Gastrocnemius medialis (tissue), 4 donors: Measurements from ENCODE around the gene CST3.

ENCODE experiments used
- POLR2A ChIP-seq, 2 donors: fragments of 450-650 bp; IDR thresholded peaks; one replicate each; pipeline ENCODE4 v1.6.1; 2017; ENCODE audit warnings: antibody characterized with exemption in 2 of 2, mild to moderate bottlenecking in 2 of 2, moderate library complexity in 2 of 2
- TF ChIP-seq, protein P1 (sequence below), 5 experiments: fragments of 450-650 bp in 3 of 5; fragments of 200-600 bp in 2 of 5; sonication (generic) in 2 of 5; IDR thresholded peaks in 4 of 5; conservative IDR thresholded peaks in 1 of 5; 1 replicate in 4 of 5; 2 replicates in 1 of 5; pipeline ENCODE4 v1.5.1; 2016 to 2019; ENCODE audit warnings: antibody characterized with exemption in 5 of 5, mild to moderate bottlenecking in 3 of 5, moderate library complexity in 3 of 5

DNA sequence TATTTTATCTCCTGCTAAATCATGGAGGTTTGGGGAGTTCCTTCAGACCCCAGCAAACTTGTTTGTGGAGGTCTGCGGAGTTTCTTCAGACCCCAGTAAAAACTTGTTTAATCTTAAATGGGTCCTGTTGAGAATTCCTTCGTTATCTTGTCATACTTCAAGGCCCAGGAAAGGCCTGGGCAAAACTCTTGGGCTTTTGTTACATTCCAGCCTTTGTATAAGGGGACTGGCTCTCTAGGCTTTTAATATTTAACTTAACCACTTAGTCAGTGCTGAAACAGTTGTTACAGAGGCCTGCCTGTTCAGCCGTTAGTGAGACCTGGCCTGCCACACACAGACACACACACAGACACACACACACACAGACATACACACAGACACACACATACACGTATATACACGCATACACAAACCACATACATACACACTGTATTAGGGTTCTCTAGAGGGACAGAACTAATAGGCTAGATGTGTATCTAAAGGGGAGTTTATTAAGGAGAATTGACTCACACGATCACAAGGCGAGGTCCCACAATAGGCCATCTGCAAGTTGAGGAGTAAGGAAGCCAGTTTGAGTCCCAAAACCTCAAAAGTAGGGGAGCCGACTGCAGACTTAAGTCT, 21.3 kb upstream of the CST3 start:
- TF ChIP-seq POLR2A (IDR thresholded peaks at IDR 0.05), result no peak
- TF ChIP-seq, protein P1, sequence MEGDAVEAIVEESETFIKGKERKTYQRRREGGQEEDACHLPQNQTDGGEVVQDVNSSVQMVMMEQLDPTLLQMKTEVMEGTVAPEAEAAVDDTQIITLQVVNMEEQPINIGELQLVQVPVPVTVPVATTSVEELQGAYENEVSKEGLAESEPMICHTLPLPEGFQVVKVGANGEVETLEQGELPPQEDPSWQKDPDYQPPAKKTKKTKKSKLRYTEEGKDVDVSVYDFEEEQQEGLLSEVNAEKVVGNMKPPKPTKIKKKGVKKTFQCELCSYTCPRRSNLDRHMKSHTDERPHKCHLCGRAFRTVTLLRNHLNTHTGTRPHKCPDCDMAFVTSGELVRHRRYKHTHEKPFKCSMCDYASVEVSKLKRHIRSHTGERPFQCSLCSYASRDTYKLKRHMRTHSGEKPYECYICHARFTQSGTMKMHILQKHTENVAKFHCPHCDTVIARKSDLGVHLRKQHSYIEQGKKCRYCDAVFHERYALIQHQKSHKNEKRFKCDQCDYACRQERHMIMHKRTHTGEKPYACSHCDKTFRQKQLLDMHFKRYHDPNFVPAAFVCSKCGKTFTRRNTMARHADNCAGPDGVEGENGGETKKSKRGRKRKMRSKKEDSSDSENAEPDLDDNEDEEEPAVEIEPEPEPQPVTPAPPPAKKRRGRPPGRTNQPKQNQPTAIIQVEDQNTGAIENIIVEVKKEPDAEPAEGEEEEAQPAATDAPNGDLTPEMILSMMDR (IDR thresholded peaks at IDR 0.05 in 4 of 5, conservative IDR thresholded peaks at IDR 0.05 in 1 of 5), result no peak
